ENCODE measurements around the gene DPH2.
A peak's percentile ranks its signal among the peaks of the same experiment; 100 is the strongest.

DPH2 gene

GRCh38 chr1:43975249-43975961, 5.6 kb downstream of the DPH2 start:
- Histone ChIP-seq H3K4me3 (ENCODE audit: low read depth in 1 of 2, low read length in 2 of 2) (peak overlapping the region; percentile 70 to 96), H3K27ac (ENCODE audit: low read length) (peak overlapping the region; percentile 77), H3K79me2 (ENCODE audit: insufficient read depth, low read length) (peaks cover 34% of the 10 kb centered on the region), H3K4me1 (ENCODE audit: insufficient read depth, low read length) (peaks cover 60% of the 10 kb centered on the region), H2AFZ (ENCODE audit: low read depth, low read length) (peak overlapping the region; percentile 78), H3K9me3 (ENCODE audit: insufficient read depth, low read length, severe bottlenecking) (no peaks in the 10 kb centered on the region), H3K36me3 (ENCODE audit: insufficient read depth, low read length) (peaks cover 39% of the 10 kb centered on the region), H4K20me1 (ENCODE audit: insufficient read depth, low read length) (peaks cover 30% of the 10 kb centered on the region), H3K9ac (ENCODE audit: low read depth, low read length) (peak overlapping the region; percentile 90), H3K27me3 (ENCODE audit: insufficient read depth, low read length, poor library complexity) (peaks cover 4% of the 10 kb centered on the region), H3K4me2 (ENCODE audit: insufficient read depth, low read length) (peak overlapping the region; percentile 74)
- TF ChIP-seq CTCF (IDR thresholded peaks at IDR 0.05; ENCODE audit: borderline replicate concordance, extremely low read depth, low read length, poor library complexity, severe bottlenecking) = peak; percentile 2
- no peak for TF ChIP-seq EZH2 (IDR thresholded peaks at IDR 0.05; ENCODE audit: borderline replicate concordance, low read depth, low read length, severe bottlenecking)
- peak; percentile 65 for ATAC-seq (ENCODE audit: insufficient read depth, low read depth)
- DNase-seq = peak; percentile 77

GRCh38 chr1:43976045-43976444, 6.2 kb downstream of the DPH2 start:
- Histone ChIP-seq H3K4me1 (ENCODE audit: insufficient read depth, low read length) (peaks cover 54% of the 10 kb centered on the region), H3K79me2 (ENCODE audit: insufficient read depth, low read length) (peaks cover 27% of the 10 kb centered on the region), H3K27ac (ENCODE audit: low read length) (peak overlapping the region; percentile 77; the same call in 1 of the 2 replicates)

GRCh38 chr1:43976890-43977289, 7.1 kb downstream of the DPH2 start:
- H3K9ac ChIP-seq (ENCODE audit: low read depth, low read length) = no peak overlapping the region

More at GRCh38 chr1:43976045-43976444, 6.2 kb downstream of the DPH2 start:
- H2AFZ ChIP-seq (ENCODE audit: low read depth, low read length) = no peak overlapping the region
- H4K20me1 ChIP-seq (ENCODE audit: insufficient read depth, low read length) = peaks cover 30% of the 10 kb centered on the region
- peak overlapping the region; percentile 70 to 96; a peak in 3 of 4 replicates for H3K4me3 ChIP-seq (ENCODE audit: low read depth in 1 of 2, low read length in 2 of 2)
- H3K9ac ChIP-seq (ENCODE audit: low read depth, low read length) = peak overlapping the region; percentile 90
- H3K27me3 ChIP-seq (ENCODE audit: insufficient read depth, low read length, poor library complexity) = peaks cover 7% of the 10 kb centered on the region
- no peak for DNase-seq
- ATAC-seq (ENCODE audit: insufficient read depth, low read depth) = no peak
- peaks cover 39% of the 10 kb centered on the region for H3K36me3 ChIP-seq (ENCODE audit: insufficient read depth, low read length)
- H3K9me3 ChIP-seq (ENCODE audit: insufficient read depth, low read length, severe bottlenecking) = no peaks in the 10 kb centered on the region
- no peak for TF ChIP-seq CTCF (IDR thresholded peaks at IDR 0.05; ENCODE audit: borderline replicate concordance, extremely low read depth, low read length, poor library complexity, severe bottlenecking)
- no peak for TF ChIP-seq EZH2 (IDR thresholded peaks at IDR 0.05; ENCODE audit: borderline replicate concordance, low read depth, low read length, severe bottlenecking)
- H3K4me2 ChIP-seq (ENCODE audit: insufficient read depth, low read length) = peak overlapping the region; percentile 74

More at GRCh38 chr1:43976890-43977289, 7.1 kb downstream of the DPH2 start:
- Histone ChIP-seq H4K20me1 (ENCODE audit: insufficient read depth, low read length) (peaks cover 30% of the 10 kb centered on the region), H3K79me2 (ENCODE audit: insufficient read depth, low read length) (peaks cover 24% of the 10 kb centered on the region), H3K27ac (ENCODE audit: low read length) (no peak overlapping the region), H3K9me3 (ENCODE audit: insufficient read depth, low read length, severe bottlenecking) (no peaks in the 10 kb centered on the region), H3K4me1 (ENCODE audit: insufficient read depth, low read length) (peaks cover 47% of the 10 kb centered on the region), H3K27me3 (ENCODE audit: insufficient read depth, low read length, poor library complexity) (peaks cover 7% of the 10 kb centered on the region), H3K4me3 (ENCODE audit: low read depth in 1 of 2, low read length in 2 of 2) (peak overlapping the region in 1 of 2 experiments; percentile 70; a peak in 1 of 4 replicates), H2AFZ (ENCODE audit: low read depth, low read length) (no peak overlapping the region), H3K36me3 (ENCODE audit: insufficient read depth, low read length) (peaks cover 37% of the 10 kb centered on the region), H3K4me2 (ENCODE audit: insufficient read depth, low read length) (peak overlapping the region; percentile 74)
- DNase-seq = no peak
- no peak for TF ChIP-seq EZH2 (IDR thresholded peaks at IDR 0.05; ENCODE audit: borderline replicate concordance, low read depth, low read length, severe bottlenecking)
- TF ChIP-seq CTCF (IDR thresholded peaks at IDR 0.05; ENCODE audit: borderline replicate concordance, extremely low read depth, low read length, poor library complexity, severe bottlenecking) = no peak
- ATAC-seq (ENCODE audit: insufficient read depth, low read depth) = no peak

Measured in DND-41 (cell line).